GM21528 (cell line): Measurements from ENCODE around the gene SYNGAP1.
A peak's percentile ranks its signal among the peaks of the same experiment; 100 is the strongest.
"Not testable (repeated sequence)": the region's sequence is repeated elsewhere in the genome, so short reads cannot be mapped to it uniquely, and the experiment has no call there.

Experiments used
- ATAC-seq: cut with Tn5 transposase; IDR thresholded peaks from one replicate; pipeline ENCODE4 v1.9.1; 2021; ENCODE audit warnings: mild to moderate bottlenecking, moderate library complexity; ENCODE audit not compliant: unreplicated experiment, low FRiP score

Gene SYNGAP1

DNA sequence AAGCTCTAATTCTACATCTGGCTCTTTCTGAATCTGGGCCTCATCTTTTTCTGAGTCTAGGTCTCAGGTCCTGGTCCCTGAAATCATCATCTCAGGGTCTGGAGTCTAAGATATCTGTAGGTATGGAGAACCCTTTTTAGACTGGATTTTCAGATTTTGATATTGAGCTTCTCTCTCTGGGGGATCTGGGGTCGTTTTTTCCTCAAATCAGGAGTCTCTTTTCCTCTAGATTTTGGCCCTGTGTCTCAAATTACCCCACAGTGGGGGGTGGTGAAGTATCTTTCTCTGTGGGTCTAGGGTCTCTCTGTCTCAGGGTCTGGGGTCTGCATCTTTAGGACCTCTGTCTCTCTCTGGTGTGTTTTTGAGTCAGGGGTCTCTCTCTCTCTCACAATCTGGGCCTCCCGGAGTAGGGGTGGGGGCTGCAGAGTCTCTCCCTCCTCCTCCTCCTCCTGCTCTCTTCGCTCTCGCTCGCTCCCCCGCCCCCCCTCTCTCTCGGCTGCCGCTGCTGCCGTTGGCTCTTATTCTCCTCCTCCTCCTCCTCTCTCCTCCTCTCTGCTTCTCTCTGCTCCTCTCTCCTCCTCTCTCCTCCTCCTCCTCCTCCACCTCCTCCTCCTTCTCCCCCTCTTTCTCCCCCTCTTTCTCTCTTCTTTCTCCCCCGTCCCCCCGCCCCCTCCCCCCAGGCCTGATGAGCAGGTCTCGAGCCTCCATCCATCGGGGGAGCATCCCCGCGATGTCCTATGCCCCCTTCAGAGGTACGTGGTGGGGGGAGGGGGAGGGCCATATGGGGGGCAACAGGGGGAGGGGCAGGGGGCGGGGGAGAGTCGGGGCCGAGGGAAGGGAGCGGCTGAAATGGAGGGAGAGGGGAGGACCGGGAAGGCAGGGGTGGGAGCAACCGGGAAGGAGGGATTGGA lies at the start of gene SYNGAP1:
Gene SYNGAP1, plus strand, starts transcription at position 486 of the 911 bp plus-strand sequence. Its CDS starts 200 bp downstream, at position 686.
- no peak for ATAC-seq

DNA sequence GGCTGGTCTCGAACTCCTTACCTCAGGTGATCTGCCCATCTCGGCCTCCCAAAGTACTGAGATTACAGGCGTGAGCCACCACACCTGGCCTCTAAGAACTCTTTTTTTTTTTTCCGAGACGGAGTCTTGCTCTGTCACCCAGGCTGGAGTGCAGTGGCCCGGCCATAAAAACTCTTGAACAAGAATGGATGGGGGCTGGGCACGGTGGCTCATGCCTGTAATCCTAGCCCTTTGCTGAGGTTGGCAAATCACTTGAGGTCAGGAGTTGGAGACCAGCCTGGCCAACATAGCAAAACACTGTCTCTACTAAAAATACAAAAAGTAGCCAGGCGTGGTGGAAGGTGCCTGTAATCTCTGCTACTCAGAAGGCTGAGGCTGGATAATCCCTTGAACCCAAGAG lies 48.0 kb upstream of the SYNGAP1 start:
- not testable (repeated sequence) for ATAC-seq

DNA sequence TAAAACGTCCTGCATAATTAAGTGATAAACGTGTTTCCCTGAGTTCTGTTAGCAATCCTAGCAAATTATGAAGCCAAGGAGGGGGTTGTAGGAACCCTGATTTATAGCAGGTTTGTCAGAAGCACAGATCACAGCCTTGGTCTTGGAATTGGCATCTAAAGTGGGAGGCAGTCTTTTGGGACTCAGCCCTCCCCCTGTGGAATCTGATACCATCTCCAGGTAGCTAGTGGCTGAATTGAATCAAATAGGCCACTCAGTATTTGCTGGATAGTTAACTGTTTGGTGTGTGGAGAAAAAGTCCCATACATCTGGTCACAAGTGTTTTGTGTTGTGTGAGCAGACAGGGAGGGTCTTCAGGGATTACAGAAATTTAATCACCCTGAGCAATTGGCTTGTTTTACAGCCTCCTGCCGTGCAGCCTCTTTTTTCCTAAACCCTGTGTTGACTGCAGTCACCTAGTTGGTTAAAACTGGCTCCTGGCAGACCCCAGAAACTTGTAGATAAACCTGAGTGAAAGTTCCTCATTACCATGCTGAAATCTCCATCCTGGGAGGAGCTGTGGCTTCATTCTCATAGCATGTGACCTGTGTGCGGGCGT lies 47.2 kb upstream of the SYNGAP1 start:
- ATAC-seq, result no peak

DNA sequence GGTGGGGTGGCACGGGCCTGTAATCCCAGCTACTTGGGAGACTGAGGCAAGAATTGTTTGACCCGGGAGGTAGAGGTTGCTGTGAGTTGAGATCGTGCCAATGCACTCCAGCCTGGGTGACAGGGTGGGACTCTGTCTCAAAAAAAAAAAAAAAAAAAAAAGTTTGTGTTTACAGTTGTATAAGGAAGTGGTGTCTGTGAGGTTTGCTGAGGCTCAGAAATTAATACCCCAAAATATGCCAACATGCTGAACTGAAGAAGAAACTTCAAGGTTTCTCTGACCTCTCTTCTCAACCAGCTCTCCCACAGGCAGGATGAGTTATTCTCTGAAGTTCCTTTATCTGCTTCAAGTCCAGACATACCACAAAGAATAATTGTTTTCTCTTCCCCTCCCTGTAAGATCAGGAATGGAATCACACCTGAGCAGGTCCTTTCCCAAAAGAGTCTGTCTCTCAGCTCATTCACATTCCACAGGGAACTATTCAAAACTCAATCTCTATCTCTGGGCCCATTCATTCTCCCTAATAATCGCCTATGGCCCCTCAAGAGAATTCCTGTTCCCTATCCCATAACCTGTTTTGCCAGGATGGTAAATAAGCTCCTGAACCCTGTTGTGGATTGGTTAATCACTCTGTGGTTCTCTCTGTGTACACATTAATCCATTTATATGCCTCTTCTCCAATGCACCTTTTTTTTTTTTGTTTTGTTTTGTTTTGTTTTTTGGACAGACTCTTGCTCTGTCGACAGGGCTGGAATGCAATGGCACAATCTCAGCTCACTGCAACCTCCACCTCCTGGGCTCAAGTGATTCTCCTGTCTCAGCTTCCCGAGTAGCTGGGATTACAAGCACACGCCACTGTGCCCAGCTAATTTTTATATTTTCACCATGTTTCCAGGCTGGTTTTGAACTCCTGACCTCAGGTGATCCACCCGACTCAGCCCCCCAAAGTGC lies 45.6 kb upstream of the SYNGAP1 start:
- no peak for ATAC-seq

DNA sequence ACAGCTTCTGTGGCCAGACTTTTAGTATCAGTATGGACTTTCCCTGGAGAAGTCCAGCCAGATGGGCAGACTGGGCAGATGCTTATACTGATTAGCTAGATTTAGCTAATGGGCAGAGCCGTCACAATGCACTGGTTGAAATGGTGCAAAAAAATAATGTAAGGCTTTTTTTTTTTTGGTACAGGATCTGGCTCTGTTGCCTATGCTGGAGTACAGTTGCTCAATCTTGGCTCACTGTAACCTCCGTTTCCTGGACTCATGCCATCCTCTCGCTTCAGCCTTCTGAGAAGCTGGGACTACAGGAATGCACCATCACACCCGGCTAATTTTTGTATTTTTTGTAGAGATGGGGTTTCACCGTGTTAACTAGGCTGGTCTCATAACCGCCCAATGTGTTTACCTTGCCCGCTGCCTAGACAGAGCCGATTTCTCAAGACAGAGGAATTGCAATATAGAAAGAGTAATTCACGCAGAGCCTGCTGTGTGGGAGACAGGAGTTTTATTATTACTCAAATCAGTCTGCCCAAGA lies 44.7 kb upstream of the SYNGAP1 start:
- no peak for ATAC-seq

DNA sequence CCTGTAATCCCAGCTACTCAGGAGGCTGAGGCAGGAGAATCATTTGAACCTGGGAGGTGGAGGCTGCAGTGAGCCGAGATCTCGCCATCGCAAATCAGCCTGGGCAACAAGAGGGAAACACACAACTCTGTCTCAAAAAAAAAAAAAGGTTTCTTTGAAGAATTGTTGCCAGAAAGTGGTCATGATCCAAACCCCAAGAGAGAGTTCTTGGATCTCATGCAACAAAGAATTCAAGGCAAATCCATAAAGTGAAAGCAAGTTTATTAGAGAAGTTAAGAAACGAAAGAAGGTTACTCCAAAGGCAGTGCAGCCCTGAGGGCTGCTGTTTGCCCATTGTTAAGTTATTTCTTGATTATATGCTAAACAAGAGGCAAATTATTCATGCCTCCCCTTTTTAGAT lies 42.7 kb upstream of the SYNGAP1 start:
- no peak for ATAC-seq

DNA sequence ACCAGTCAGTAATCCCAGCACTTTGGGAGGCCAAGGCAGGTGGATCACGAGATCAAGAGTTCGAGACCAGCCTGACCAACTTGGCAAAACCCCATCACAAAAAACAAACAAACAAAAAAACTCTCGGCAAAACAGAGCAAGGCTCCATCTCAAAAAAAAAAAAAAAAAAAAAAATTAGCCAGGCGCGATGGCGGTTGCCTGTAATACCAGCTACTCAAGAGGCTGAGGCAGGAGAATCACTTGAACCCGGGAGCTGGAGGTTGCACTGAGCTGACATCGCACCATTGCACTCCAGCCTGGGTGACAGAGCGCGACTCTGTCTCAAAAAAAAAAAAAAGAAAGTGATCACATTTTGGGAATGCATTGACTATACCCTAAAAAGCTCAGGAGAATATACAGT lies 40.7 kb upstream of the SYNGAP1 start:
- not testable (repeated sequence) for ATAC-seq

DNA sequence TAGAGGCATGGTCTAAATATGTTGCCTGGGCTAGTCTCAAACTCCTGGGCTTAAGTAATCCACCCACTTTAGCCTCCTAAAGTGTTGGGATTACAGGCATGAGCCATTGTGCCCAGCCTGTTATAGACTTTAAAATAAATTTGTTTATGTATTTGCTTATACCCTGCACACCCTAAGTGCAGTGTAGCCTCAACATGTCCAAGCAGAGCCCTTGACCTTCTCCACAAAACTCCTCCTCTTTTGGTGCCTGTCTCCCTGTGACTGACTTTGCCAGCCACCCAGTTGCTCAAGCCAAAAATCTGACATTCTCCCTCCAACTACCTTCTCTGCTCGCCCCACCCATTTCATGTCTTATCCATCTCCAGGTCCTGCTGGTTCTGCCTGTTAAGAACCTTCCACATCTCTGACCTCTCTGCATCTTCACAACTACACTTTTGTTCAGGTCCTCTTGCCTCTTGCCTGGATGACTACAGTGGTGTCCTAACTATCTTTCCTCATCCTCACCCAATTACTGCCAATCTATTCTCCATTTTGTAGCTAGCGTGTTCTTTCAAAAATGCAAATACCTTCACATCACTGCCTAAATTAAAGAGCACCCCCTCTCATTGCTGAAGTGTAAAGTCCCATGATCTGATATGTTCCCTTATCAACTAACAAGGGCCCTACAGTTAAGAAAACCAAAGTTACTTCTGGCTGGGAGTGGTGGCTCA lies 39.4 kb upstream of the SYNGAP1 start:
- ATAC-seq, result no peak

DNA sequence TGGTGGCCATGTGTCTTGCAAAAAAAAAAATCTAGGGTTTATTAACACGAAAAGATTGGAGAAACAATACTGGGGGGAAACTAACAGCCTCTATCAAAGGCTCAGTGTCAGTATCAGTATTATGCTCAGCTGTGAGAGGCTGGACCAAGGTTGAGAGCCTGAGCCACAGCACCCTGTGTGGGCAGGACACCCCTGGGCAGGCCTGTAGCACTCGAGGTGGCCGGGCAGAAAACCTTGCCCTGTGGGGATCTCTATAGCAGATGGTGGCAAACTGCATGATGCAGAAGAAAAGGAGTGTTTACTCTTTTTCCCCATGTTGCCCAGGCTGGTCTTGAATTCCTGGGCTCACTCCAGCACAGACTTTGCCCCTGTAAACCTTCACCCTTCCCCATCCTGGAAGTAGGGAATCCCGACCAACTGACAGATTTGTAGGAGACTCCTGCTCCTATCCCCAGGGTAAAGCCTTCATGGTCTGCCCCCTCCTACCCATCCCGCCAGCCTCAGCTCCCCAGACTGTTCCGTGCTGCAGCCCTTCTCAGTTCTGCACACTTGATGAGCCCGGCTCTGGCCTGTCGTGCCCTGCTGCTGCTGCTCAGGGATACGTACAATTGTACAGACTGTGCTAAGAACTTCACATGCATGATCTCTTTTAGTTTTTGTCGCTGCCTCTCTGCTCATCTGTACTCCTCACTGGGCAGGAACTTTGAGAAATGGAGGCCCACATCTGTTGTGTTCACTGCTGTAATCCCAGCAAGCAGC lies 36.3 kb upstream of the SYNGAP1 start:
- no peak for ATAC-seq

DNA sequence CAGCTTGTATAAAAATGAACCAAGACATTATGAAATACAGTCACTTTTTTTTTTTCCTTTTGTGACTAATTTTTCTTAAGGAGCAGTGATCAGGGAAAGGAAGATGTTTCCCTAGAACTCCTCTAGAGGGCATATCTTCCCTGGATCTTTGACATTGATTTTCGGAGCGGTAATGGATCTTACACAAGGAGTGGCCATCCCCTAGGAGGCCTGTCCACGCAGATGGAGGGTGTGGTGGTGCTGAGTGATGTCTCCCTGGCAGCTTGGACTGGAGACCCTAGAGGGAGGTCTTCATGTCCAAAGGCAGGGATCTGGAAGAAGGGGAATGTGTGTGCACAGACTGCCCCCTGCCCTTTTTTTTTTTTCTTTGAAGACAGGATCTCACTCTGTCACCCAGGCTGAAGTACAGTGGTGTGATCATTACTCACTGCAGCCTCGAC lies 35.3 kb upstream of the SYNGAP1 start:
- ATAC-seq, result no peak

DNA sequence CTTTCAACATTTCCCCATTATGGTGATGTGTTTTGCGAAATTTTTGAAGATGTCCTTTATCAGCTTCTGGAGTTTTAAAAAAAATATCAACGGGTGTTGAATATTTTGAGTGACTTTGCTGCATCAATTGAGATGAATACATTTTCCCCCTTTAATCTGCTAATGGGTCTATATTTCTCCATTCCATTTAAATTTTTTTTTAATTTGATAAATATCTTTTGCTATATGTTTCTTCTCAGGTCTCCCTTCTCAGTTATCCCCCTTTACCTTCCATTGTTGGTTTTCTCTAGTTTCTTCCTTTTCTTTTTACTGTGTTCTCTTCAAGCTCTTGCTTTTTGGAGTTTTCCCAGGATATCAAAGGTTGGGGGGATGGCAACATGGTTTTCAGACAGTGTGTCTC lies 29.7 kb upstream of the SYNGAP1 start:
- ATAC-seq, result no peak

DNA sequence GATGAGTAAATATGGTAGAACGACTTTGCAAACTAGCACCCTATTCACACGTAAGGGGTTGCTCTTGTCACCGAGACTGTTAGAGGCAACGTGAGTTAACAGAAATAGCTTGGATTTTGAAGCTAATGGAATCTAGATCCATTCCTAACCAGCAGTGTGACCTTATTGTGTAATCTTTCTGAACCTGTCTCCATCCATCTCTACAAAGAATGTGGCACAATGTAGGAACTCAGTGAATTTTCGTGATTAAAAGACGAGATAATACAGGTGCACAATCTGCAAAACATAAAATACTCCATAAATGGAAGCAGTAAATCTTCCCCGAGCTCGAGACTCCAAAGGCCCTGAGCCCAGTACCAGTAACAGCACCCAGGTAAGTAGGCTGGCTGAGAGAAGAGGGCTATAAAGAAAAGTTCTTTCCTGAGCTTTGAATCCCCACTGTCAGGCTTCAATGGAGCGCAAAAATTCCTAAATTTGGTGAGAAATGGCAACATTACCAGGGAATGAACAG lies 29.0 kb upstream of the SYNGAP1 start:
- ATAC-seq, result no peak

DNA sequence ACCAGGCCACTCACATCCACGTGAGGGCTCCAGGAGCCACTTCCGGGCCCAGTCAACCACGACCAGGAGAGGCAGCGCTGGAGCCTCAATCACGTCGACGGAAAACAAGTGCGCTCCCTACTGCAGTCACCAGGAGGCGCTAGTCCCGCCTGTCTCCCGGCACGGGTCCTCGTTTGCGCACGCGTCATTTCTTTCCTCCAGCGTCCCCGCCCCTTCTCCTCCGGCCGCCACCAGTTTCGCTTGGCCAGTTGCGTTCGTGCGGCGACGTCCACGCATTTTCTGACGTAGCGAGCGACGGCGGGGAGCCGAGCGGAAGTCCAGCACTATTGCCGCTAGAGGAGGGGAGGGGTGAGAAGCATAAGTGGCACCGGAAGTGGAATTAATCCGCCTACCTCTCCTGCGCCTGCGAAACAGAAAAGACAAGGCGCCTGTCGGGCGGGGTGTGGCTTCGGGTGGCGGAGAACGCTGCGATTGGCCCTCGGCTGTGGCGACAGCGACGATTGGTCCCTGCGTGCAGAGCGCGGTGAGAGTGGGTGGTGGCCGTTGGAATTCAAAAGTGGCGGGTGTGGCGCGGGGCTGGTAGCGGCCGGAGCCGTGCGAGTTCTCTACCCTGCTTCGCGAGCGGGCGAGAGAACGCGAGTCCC lies 28.5 kb upstream of the SYNGAP1 start, which contains the start of gene KIFC1:
Gene KIFC1, plus strand, starts transcription at position 546 of the 644 bp plus-strand sequence. CDS start 163 bp downstream, outside the sequence.
- ATAC-seq, result peak; percentile 86

DNA sequence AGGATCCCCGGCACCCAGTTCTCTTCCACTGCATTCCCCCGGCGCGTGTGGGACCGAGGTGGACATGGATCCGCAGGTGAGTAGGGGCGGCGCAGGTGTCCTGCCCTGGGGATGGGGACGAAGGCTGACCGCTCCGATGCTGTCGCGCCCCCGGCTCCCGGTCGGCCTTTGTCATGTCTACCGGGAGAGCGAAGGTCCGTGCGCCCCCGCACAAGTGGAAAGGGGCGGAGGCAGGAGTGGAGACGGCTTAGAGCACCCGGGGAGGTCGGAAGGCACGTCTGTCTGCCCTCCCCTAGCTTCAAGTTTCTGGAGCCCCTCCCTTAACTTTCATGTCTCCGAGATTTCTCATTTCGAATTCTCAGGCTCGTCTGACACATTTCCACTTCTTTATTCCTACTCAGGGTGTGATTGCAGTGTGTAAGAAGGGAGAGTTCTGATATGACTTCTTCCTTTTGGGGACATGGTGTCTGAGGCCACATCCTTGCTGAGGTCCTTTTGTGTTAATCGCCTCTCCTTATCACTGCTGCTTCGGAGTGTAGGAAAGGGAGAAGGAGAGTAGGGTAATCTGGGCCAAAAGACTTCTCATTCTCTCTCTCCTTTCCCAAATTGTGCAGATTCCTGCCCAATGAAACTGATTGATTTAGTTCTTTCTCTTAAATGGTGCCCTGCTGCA lies 27.8 kb upstream of the SYNGAP1 start:
- ATAC-seq, result peak; percentile 30

DNA sequence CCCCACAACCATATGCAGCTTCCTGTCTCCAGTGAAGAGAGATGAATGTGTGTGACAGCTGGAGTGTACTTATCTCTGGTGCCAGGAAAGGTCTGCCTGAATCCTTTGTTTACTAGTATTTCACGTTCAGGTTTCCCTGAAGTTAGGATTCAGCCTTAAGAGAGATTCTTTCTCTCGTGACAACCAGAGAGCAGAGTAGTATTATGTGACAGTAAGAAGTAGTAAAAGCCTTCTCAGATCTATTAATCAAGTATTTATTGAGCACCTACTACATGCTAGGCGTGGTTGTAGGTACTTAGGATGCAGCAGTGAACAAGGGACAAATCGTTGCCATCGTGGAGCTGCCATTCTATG lies 27.3 kb upstream of the SYNGAP1 start:
- ATAC-seq, result peak; percentile 2

DNA sequence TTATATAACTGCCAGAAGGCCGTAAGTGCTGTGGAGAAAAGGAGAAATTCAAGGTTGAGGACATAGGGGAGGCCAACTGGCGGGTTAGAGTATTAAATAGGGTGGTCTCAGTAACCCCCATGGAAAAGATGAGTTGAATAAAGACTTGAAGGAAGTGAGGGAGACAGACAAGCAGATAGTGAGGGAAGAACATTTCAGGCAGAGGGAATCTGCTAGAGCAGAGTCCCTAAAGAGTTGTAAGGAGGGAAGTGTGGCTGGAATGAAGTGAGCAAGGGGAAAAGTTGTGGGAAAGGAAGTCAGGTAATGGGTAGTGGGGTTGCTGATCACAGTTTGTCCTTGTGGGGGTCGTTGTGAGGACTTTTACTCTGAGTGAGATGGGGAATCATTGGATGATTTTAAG lies 26.9 kb upstream of the SYNGAP1 start:
- no peak for ATAC-seq

DNA sequence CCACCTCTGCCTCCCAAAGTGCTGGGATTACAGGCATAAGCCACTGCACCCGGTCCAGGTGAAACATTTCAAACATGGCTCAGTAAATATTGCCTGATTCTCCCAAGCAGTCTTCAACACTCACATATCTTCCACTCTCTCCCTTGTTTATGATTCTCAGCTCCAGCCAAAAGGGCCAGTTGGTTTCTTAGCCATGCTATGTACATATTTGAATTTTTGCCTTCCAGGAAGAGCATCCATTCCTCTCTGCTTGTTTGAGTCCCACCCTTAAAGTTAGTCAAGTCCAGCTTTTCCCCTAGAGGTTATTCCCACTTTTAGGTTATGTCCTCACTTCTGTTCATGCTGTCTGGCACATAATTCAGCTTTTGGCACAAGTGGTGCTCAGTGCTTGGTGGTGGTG lies 22.3 kb upstream of the SYNGAP1 start:
- no peak for ATAC-seq

DNA sequence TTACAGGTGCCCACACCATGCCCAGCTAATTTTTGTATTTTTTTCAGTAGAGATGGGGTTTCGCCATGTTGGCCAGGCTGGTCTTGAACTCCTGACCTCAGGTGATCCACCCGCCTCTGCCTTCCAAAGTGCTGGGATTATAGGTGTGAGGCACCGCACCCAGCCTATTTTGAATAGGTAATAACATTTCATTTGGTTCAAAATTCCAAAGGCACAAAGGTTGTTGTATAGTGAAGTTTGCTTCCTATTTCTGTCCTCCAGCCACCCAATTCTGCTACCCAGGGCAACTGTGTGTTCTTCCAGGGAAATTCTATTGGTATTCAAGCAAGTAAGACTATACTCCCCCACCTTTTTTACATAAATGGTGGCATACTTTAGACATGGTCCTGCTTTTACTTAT lies 21.3 kb upstream of the SYNGAP1 start:
- not testable (repeated sequence) for ATAC-seq
